ENCODE data around the gene KLHL10. TPM values are rescaled to one million over a fixed set of nuclear protein-coding genes. Genes with fewer than 3 reads are reported as not detected.

The KLHL10 gene
- polyA plus RNA-seq, 1 experiment, result 0.06 TPM

DNA sequence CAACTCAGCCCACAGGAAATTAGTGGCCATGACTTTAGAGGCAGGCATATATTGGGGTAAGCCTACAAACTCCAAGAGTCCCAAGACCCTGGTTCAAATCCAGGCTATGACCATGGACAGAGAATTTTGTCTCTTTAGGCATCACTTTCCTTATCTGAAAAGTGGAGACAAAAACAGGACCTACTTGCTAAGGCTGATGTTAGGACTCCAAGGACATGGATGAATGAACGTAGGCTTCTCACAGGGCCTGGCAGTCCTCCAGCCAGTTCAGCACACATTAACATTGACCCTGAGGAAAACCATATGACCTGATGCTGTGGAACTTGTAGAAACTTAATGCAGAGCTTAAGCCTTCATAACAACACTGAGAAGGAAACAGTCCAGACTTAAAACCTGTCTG is 23.4 kb upstream of the KLHL10 start:
- Histone ChIP-seq H3K27me3 (ENCODE audit: control insufficient read depth, insufficient read depth, low read length) (no peaks in the 10 kb centered on the region), H3K27ac (ENCODE audit: low read depth, low read length) (no peak overlapping the region), H3K9me3 (ENCODE audit: control insufficient read depth, insufficient read depth, low read length) (peaks cover 6% of the 10 kb centered on the region; the same call in 1 of the 2 replicates), H3K4me3 (ENCODE audit: low read depth, low read length) (peak overlapping the region; percentile 87)
- DNase-seq (ENCODE audit: low read depth, low spot score), result no peak
- POLR2A ChIA-PET, result no interaction called here
- CTCF ChIA-PET, result interaction anchor here (1.3 kb wide), 1 partner anchor 13 kb away, joined by 3 read pairs; no protein-coding TSS in a partner anchor
- TF ChIP-seq, protein P1, sequence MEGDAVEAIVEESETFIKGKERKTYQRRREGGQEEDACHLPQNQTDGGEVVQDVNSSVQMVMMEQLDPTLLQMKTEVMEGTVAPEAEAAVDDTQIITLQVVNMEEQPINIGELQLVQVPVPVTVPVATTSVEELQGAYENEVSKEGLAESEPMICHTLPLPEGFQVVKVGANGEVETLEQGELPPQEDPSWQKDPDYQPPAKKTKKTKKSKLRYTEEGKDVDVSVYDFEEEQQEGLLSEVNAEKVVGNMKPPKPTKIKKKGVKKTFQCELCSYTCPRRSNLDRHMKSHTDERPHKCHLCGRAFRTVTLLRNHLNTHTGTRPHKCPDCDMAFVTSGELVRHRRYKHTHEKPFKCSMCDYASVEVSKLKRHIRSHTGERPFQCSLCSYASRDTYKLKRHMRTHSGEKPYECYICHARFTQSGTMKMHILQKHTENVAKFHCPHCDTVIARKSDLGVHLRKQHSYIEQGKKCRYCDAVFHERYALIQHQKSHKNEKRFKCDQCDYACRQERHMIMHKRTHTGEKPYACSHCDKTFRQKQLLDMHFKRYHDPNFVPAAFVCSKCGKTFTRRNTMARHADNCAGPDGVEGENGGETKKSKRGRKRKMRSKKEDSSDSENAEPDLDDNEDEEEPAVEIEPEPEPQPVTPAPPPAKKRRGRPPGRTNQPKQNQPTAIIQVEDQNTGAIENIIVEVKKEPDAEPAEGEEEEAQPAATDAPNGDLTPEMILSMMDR (IDR thresholded peaks at IDR 0.05; ENCODE audit: low read depth, low read length), result no peak

GRCh38 chr17:41816637-41817320 is 20.8 kb upstream of the KLHL10 start:
- CTCF ChIA-PET, result interaction anchor here (0.7 kb wide), 1 partner anchor 15 kb away, joined by 3 read pairs; no protein-coding TSS in a partner anchor

GRCh38 chr17:41818024-41818423 is 19.6 kb upstream of the KLHL10 start:
- H3K4me3 ChIP-seq (ENCODE audit: low read depth, low read length), result no peak overlapping the region
- ChIA-PET CTCF (no interaction called here), POLR2A (no interaction called here)
- H3K9me3 ChIP-seq (ENCODE audit: control insufficient read depth, insufficient read depth, low read length), result no peaks in the 10 kb centered on the region
- no peaks in the 10 kb centered on the region for H3K27me3 ChIP-seq (ENCODE audit: control insufficient read depth, insufficient read depth, low read length)
- no peak for DNase-seq (ENCODE audit: low read depth, low spot score)
- TF ChIP-seq, protein P1 (IDR thresholded peaks at IDR 0.05; ENCODE audit: low read depth, low read length), result no peak
- H3K27ac ChIP-seq (ENCODE audit: low read depth, low read length), result no peak overlapping the region

More at GRCh38 chr17:41816637-41817320, 20.8 kb upstream of the KLHL10 start:
- Histone ChIP-seq H3K27me3 (ENCODE audit: control insufficient read depth, insufficient read depth, low read length) (no peaks in the 10 kb centered on the region), H3K9me3 (ENCODE audit: control insufficient read depth, insufficient read depth, low read length) (no peaks in the 10 kb centered on the region), H3K4me3 (ENCODE audit: low read depth, low read length) (no peak overlapping the region), H3K27ac (ENCODE audit: low read depth, low read length) (no peak overlapping the region)
- no peak for DNase-seq (ENCODE audit: low read depth, low spot score)
- TF ChIP-seq, protein P1 (IDR thresholded peaks at IDR 0.05; ENCODE audit: low read depth, low read length), result no peak
- POLR2A ChIA-PET, result no interaction called here

DNA sequence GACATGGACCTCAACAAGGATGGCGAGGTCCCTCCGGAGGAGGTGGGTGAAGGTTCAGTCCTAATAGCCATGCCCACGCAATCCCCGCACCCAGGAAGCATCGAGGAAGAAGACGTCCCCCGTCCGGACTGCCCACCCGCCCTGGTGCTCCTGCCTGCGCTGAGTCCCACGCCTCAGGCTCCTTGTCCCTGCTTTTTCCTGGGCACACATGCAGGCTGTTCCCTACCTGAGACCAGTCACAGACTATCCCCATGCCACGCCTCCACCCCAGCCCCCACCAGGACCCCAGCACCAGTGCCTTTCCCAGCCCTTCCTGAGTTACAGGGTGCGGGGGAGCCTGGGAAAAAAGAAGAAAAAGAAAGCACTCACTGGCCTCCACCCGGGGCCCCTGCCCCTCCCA is 15.8 kb upstream of the KLHL10 start:
- CTCF ChIA-PET, result no interaction called here
- TF ChIP-seq, protein P1 (IDR thresholded peaks at IDR 0.05; ENCODE audit: low read depth, low read length), result no peak
- POLR2A ChIA-PET, result no interaction called here
- H3K4me3 ChIP-seq (ENCODE audit: low read depth, low read length), result no peak overlapping the region
- no peak for DNase-seq (ENCODE audit: low read depth, low spot score)
- no peaks in the 10 kb centered on the region for H3K27me3 ChIP-seq (ENCODE audit: control insufficient read depth, insufficient read depth, low read length)
- no peaks in the 10 kb centered on the region for H3K9me3 ChIP-seq (ENCODE audit: control insufficient read depth, insufficient read depth, low read length)
- H3K27ac ChIP-seq (ENCODE audit: low read depth, low read length), result peak overlapping the region; percentile 21
